HepG2 (cell line): ENCODE data around the gene MXD1. TPM values are rescaled to one million over a fixed set of nuclear protein-coding genes. Genes with fewer than 3 reads are reported as not detected.

Experiments
- DNMT3B ChIP-seq: conservative IDR thresholded peaks from 2 replicates; pipeline ENCODE4 v1.6.1; 2016; ENCODE audit warnings: missing biosample characterization, control low read depth
- EED ChIP-seq: sonication (generic); formaldehyde crosslinking; IDR thresholded peaks from 2 replicates; pipeline ENCODE4 v1.5.0; 2020; ENCODE audit warnings: mild to moderate bottlenecking, missing genetic modification reagents
- GATA4 ChIP-seq: sonication (generic); IDR thresholded peaks from 2 replicates; pipeline ENCODE4 v1.6.1; 2016; ENCODE audit warnings: antibody characterized with exemption, low read depth, borderline replicate concordance
- ISL2 ChIP-seq: sonication (generic); formaldehyde crosslinking; IDR thresholded peaks from 2 replicates; pipeline ENCODE4 v1.5.0; 2020; ENCODE audit warnings: missing genetic modification reagents
- JARID2 ChIP-seq: sonication (generic); formaldehyde crosslinking; IDR thresholded peaks from 2 replicates; pipeline ENCODE4 v1.8.1; 2023; ENCODE audit warnings: missing genetic modification reagents, inconsistent platforms; ENCODE audit not compliant: insufficient replicate concordance
- KDM6A ChIP-seq: IDR thresholded peaks from 2 replicates; pipeline ENCODE4 v1.6.1; 2016; ENCODE audit warnings: low read depth
- MTF2 ChIP-seq: sonication (generic); formaldehyde crosslinking; IDR thresholded peaks from 2 replicates; pipeline ENCODE4 v1.5.0; 2020; ENCODE audit warnings: missing genetic modification reagents, borderline replicate concordance
- POLR2AphosphoS2 ChIP-seq: IDR thresholded peaks from 2 replicates; pipeline ENCODE4 v1.6.1; 2011; ENCODE audit warnings: low read depth, low read length, improper control_type of control experiment
- SCMH1 ChIP-seq: sonication (generic); formaldehyde crosslinking; IDR thresholded peaks from 2 replicates; pipeline ENCODE4 v1.9.0; 2021; ENCODE audit warnings: missing genetic modification reagents, mild to moderate bottlenecking, borderline replicate concordance
- SNAI1 ChIP-seq: sonication (generic); formaldehyde crosslinking; IDR thresholded peaks from 2 replicates; pipeline ENCODE4 v1.5.0; 2020; ENCODE audit warnings: mild to moderate bottlenecking, missing genetic modification reagents, borderline replicate concordance
- ZFAT ChIP-seq: sonication (generic); formaldehyde crosslinking; conservative IDR thresholded peaks from 2 replicates; pipeline ENCODE4 v1.8.1; 2023; ENCODE audit warnings: missing genetic modification reagents, inconsistent platforms
- ZFX ChIP-seq: sonication (generic); formaldehyde crosslinking; IDR thresholded peaks from 2 replicates; pipeline ENCODE4 v1.4.0; 2020; ENCODE audit warnings: mild to moderate bottlenecking, low read depth, missing genetic modification reagents, moderate library complexity
- ZMYM3 ChIP-seq: sonication (generic); formaldehyde crosslinking; IDR thresholded peaks from 2 replicates; pipeline ENCODE4 v1.5.1; 2020; ENCODE audit warnings: mild to moderate bottlenecking, missing genetic modification reagents
- ZNF333 ChIP-seq: sonication (generic); formaldehyde crosslinking; IDR thresholded peaks from 2 replicates; pipeline ENCODE4 v1.4.0; 2020; ENCODE audit warnings: mild to moderate bottlenecking, missing genetic modification reagents, borderline replicate concordance
- ZNF570 ChIP-seq: sonication (generic); formaldehyde crosslinking; IDR thresholded peaks from 2 replicates; pipeline ENCODE4 v1.4.0; 2020; ENCODE audit warnings: mild to moderate bottlenecking, missing genetic modification reagents, borderline replicate concordance
- ZNF615 ChIP-seq: sonication (generic); formaldehyde crosslinking; IDR thresholded peaks from 2 replicates; pipeline ENCODE4 v1.5.0; 2020; ENCODE audit warnings: mild to moderate bottlenecking, missing genetic modification reagents, borderline replicate concordance
- ZNF674 ChIP-seq: sonication (generic); formaldehyde crosslinking; IDR thresholded peaks from 2 replicates; pipeline ENCODE4 v1.5.0; 2020; ENCODE audit warnings: low read depth, mild to moderate bottlenecking, missing genetic modification reagents
- polyA plus RNA-seq, 8 experiments: library from polyadenylated mRNA; depleted of rRNA in 3 of 8; stranded (reverse) in 7 of 8; unstranded in 1 of 8; fragments of >200 nt; fragmentation: Illumina TruSeq in 4 of 8; extraction: Trizol in 4 of 8; gene quantifications; 2 replicates each; pipeline versions ENCODE4 v1.2.1 to v1.2.3, GENCODE V29; 2011 to 2016; ENCODE audit warnings: low read depth in 4 of 8, missing spikeins in 1 of 8, mixed read lengths in 1 of 8; ENCODE audit not compliant: insufficient read depth in 1 of 8
- total RNA-seq, 5 experiments: library from RNA; depleted of rRNA; stranded (reverse); fragments of >200 nt; fragmentation: Illumina TruSeq; extraction: Trizol; gene quantifications; 2 replicates each; pipeline ENCODE4 v1.2.3, GENCODE V29; 2016; ENCODE audit warnings: low read depth in 1 of 5
- TF ChIP-seq, protein P1 (sequence below): sonication (generic); formaldehyde crosslinking; IDR thresholded peaks from 2 replicates; pipeline ENCODE4 v1.4.0; 2020; ENCODE audit warnings: missing genetic modification reagents
- TF ChIP-seq, protein P2 (sequence below): sonication (generic); formaldehyde crosslinking; IDR thresholded peaks from 2 replicates; pipeline ENCODE4 v1.5.1; 2020; ENCODE audit warnings: mild to moderate bottlenecking, moderate library complexity, missing genetic modification reagents
- TF ChIP-seq, protein P3 (sequence below): sonication (generic); formaldehyde crosslinking; IDR thresholded peaks from 2 replicates; pipeline ENCODE4 v1.8.0; 2022; ENCODE audit warnings: low read depth, missing genetic modification reagents
- TF ChIP-seq, protein P4 (sequence below): sonication (generic); formaldehyde crosslinking; conservative IDR thresholded peaks from 2 replicates; pipeline ENCODE4 v1.4.0; 2020; ENCODE audit warnings: missing genetic modification reagents

Gene MXD1
- total and polyA plus RNA-seq, 2 of the 13 experiments (the other 11 are each of a cell fraction or from before 2014, with no cell fraction given): 6.4 to 14.9 TPM

DNA sequence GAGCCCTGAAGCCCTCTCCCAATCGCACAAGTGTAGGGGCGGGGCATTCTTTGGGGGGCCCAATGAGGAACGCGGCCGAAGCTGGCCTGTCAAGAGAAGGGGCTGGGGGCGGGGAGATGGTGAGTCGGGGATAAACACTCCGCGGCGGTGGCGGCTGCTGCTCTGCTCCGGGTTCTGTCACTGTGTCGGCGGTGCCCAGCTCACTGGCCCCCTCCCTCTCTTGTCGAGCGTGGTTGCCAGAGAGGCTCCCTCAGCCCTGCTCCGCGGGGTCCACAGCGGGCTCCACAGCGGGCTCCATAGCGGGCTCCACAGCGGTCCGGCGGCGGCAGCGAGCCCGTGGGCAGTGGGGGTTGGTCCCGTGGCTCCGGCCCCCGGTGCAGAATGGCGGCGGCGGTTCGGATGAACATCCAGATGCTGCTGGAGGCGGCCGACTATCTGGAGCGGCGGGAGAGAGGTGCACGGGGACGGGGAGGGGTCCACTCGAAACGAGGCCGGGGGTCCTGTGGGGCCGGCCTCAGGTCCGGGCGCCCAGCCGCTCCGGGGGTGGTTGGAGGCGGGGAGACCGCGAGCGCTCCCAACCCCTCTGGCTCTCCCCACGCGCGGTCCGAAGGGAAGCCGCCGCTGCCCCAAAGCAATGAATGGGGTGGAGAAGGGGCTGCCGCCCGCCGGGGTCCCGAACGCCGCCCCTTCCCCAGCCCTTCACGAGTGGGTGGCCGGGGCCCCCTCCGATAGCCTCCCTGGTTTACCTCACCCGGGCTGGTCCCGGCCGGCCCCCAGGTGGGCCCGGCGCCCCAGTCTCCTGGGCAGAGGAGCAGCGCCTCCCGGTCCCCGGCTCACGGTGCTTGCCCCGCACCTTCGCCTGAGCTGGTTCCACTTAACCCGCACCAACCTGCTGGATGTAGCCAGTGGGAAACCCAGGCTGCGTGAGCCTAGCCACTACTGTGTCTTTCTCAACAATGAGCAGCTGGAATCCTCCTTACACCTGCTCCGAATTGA lies at the start of gene MXD1 (continued):
- TF ChIP-seq, protein P1, sequence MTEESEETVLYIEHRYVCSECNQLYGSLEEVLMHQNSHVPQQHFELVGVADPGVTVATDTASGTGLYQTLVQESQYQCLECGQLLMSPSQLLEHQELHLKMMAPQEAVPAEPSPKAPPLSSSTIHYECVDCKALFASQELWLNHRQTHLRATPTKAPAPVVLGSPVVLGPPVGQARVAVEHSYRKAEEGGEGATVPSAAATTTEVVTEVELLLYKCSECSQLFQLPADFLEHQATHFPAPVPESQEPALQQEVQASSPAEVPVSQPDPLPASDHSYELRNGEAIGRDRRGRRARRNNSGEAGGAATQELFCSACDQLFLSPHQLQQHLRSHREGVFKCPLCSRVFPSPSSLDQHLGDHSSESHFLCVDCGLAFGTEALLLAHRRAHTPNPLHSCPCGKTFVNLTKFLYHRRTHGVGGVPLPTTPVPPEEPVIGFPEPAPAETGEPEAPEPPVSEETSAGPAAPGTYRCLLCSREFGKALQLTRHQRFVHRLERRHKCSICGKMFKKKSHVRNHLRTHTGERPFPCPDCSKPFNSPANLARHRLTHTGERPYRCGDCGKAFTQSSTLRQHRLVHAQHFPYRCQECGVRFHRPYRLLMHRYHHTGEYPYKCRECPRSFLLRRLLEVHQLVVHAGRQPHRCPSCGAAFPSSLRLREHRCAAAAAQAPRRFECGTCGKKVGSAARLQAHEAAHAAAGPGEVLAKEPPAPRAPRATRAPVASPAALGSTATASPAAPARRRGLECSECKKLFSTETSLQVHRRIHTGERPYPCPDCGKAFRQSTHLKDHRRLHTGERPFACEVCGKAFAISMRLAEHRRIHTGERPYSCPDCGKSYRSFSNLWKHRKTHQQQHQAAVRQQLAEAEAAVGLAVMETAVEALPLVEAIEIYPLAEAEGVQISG (CRISPR knock-in tag): no peak
- TF ChIP-seq ZFX: no peak
- TF ChIP-seq EED: peak; percentile 39; the same call in 1 of the 2 replicates
- TF ChIP-seq MTF2 (CRISPR knock-in tag): 0 out of 2 replicates have a peak, but pooled peaks have one; percentile 38
- TF ChIP-seq SNAI1 (CRISPR knock-in tag): no peak
- no peak for TF ChIP-seq ZFAT
- no peak for TF ChIP-seq KDM6A (CRISPR knock-in tag)
- peak; percentile 84; the same call in 1 of the 2 replicates for TF ChIP-seq ZNF333 (CRISPR knock-in tag)
- peak; percentile 76; the same call in 1 of the 2 replicates for TF ChIP-seq POLR2AphosphoS2
- no peak for TF ChIP-seq ZNF615 (CRISPR knock-in tag)
- TF ChIP-seq ZNF570 (CRISPR knock-in tag): no peak
- no peak for TF ChIP-seq JARID2 (CRISPR knock-in tag)
- TF ChIP-seq, protein P2, sequence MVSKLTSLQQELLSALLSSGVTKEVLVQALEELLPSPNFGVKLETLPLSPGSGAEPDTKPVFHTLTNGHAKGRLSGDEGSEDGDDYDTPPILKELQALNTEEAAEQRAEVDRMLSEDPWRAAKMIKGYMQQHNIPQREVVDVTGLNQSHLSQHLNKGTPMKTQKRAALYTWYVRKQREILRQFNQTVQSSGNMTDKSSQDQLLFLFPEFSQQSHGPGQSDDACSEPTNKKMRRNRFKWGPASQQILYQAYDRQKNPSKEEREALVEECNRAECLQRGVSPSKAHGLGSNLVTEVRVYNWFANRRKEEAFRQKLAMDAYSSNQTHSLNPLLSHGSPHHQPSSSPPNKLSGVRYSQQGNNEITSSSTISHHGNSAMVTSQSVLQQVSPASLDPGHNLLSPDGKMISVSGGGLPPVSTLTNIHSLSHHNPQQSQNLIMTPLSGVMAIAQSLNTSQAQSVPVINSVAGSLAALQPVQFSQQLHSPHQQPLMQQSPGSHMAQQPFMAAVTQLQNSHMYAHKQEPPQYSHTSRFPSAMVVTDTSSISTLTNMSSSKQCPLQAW (CRISPR knock-in tag): peak; percentile 25; the same call in 1 of the 2 replicates
- TF ChIP-seq, protein P3, sequence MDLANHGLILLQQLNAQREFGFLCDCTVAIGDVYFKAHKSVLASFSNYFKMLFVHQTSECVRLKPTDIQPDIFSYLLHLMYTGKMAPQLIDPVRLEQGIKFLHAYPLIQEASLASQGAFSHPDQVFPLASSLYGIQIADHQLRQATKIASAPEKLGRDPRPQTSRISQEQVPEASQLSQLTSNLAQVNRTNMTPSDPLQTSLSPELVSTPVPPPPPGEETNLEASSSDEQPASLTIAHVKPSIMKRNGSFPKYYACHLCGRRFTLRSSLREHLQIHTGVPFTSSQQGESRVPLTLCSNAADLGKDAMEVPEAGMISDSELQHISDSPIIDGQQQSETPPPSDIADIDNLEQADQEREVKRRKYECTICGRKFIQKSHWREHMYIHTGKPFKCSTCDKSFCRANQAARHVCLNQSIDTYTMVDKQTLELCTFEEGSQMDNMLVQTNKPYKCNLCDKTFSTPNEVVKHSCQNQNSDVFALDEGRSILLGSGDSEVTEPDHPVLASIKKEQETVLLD: no peak
- TF ChIP-seq SCMH1: no peak
- TF ChIP-seq DNMT3B (CRISPR knock-in tag): 0 out of 2 replicates have a peak, but pooled peaks have one; percentile 43
- TF ChIP-seq ZMYM3 (CRISPR knock-in tag): no peak
- no peak for TF ChIP-seq ISL2 (CRISPR knock-in tag)
- no peak for TF ChIP-seq ZNF674 (CRISPR knock-in tag)
- no peak; the same call in 1 of the 2 replicates for TF ChIP-seq GATA4
- TF ChIP-seq, protein P4, sequence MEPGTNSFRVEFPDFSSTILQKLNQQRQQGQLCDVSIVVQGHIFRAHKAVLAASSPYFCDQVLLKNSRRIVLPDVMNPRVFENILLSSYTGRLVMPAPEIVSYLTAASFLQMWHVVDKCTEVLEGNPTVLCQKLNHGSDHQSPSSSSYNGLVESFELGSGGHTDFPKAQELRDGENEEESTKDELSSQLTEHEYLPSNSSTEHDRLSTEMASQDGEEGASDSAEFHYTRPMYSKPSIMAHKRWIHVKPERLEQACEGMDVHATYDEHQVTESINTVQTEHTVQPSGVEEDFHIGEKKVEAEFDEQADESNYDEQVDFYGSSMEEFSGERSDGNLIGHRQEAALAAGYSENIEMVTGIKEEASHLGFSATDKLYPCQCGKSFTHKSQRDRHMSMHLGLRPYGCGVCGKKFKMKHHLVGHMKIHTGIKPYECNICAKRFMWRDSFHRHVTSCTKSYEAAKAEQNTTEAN (CRISPR knock-in tag): no peak
